Lung (tissue), 12 donors: ENCODE results near the gene ZNF419. TPM values are rescaled to one million over a fixed set of nuclear protein-coding genes. Genes with fewer than 3 reads are reported as not detected.
A peak's percentile ranks its signal among the peaks of the same experiment; 100 is the strongest.

Experiments
- ATAC-seq: fragments of 200-7000 bp; cut with Tn5 transposase; one replicate; pipeline ENCODE4 v1.9.1; 2020; ENCODE audit warnings: moderate number of reproducible peaks; ENCODE audit not compliant: insufficient read depth, low FRiP score
- DNase-seq, 3 donors: peaks; one replicate each; pipeline ENCODE4 v3.0.0-alpha.2; 2013 to 2017
- H3K27ac ChIP-seq, 2 donors: one replicate each; pipeline ENCODE4 v1.5.1; 2013; ENCODE audit warnings: mild to moderate bottlenecking in 2 of 2, moderate library complexity in 2 of 2, control low read depth in 1 of 2, inconsistent platforms in 1 of 2, low read depth in 1 of 2, low read length in 1 of 2
- H3K27me3 ChIP-seq, 3 donors: one replicate each; pipeline ENCODE4 v1.5.1; 2013; ENCODE audit warnings: low read length in 2 of 3; ENCODE audit not compliant: control insufficient read depth in 3 of 3, insufficient read depth in 3 of 3
- H3K36me3 ChIP-seq, 4 donors: one replicate each; pipeline ENCODE4 v1.5.1; 2013; ENCODE audit warnings: low read length in 4 of 4, mild to moderate bottlenecking in 1 of 4, moderate library complexity in 1 of 4; ENCODE audit not compliant: control insufficient read depth in 4 of 4, insufficient read depth in 4 of 4
- H3K4me1 ChIP-seq, 5 donors: one replicate each; pipeline ENCODE4 v1.5.1; 2013; ENCODE audit warnings: low read length in 5 of 5, mild to moderate bottlenecking in 2 of 5, moderate library complexity in 1 of 5; ENCODE audit not compliant: control insufficient read depth in 5 of 5, insufficient read depth in 5 of 5
- H3K4me3 ChIP-seq: one replicate; pipeline ENCODE4 v1.5.1; 2013; ENCODE audit warnings: mild to moderate bottlenecking, control low read depth, moderate library complexity
- H3K9ac ChIP-seq, 2 donors: one replicate each; pipeline ENCODE4 v1.5.1; 2013; ENCODE audit warnings: low read length in 2 of 2, control low read depth in 1 of 2; ENCODE audit not compliant: insufficient read depth in 1 of 2
- H3K9me3 ChIP-seq, 4 donors: one replicate each; pipeline ENCODE4 v1.5.1; 2013; ENCODE audit warnings: low read length in 3 of 4, mild to moderate bottlenecking in 1 of 4, moderate library complexity in 1 of 4; ENCODE audit not compliant: control insufficient read depth in 4 of 4, insufficient read depth in 3 of 4
- CTCF ChIP-seq: IDR thresholded peaks from 2 replicates; pipeline ENCODE4 v1.5.1; 2012; ENCODE audit warnings: mild to moderate bottlenecking; ENCODE audit errors: control extremely low read depth, extremely low read depth
- WGBS, 2 donors: extraction: QIAGEN DNeasy Blood & Tissue Kit; methylation state at CpG; one replicate each; pipeline ENCODE4 v1.1.7; 2013; 5-methylcytosine and 5-hydroxymethylcytosine counted together
- polyA plus RNA-seq, 2 donors: library from polyadenylated mRNA; stranded (reverse); fragments of 200-250 nt; gene quantifications; one replicate each; pipeline ENCODE4 v1.2.1, GENCODE V29; 2013
- total RNA-seq, 2 donors: library from RNA; depleted of rRNA in 1 of 2; stranded (reverse); fragments of >200 nt in 1 of 2; gene quantifications; one replicate each; pipeline ENCODE4 v1.2.1, GENCODE V29; 2014 to 2021
- donor health status: control.
- donor health status: control.
- donor health status: Bipolar disorder and iron deficiency.
- donor health status: healthy.
- donor health status: DM: yes; HTN: yes; CAD: no.

The ZNF419 gene
- total and polyA plus RNA-seq, 4 donors, result 4.3 to 12.5 (median 7.6) TPM

DNA sequence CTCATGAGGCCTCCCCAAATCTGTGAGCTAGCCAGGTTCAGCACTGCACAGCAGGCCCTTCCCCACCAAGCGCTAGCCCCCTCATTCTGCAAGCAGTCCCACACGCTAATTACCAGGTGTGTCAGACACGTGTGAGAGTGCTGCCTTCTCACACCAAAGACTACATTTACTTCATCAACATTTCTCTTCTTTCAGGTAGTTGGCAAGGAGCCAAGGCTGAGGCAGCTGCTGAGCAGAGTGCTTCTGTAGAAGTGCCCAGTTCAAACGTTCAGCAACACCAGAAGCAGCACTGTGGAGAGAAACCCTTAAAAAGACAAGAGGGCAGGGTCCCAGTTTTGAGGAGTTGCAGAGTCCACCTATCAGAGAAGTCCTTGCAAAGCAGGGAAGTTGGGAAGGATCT, 18.6 kb downstream of the ZNF419 start:
- ATAC-seq, result no peak
- Histone ChIP-seq H3K9me3 (peaks cover 0 to 43% (median 28%) of the 10 kb centered on the region in 4 donors), H3K27me3 (no peaks in the 10 kb centered on the region), H3K4me1 (no peaks in the 10 kb centered on the region), H3K27ac (no peak overlapping the region), H3K4me3 (no peak overlapping the region), H3K9ac (no peak overlapping the region), H3K36me3 (peaks cover 24 to 63% (median 41%) of the 10 kb centered on the region in 4 donors)
- 83 to 93% methylated on average over 4 of the region's 4 CpGs for WGBS, 2 donors
- TF ChIP-seq CTCF, result no peak
- DNase-seq, result no peak

- DNase-seq (no peak), ATAC-seq (no peak)
- Histone ChIP-seq H3K27me3 (no peaks in the 10 kb centered on the region), H3K36me3 (peaks cover 16 to 54% (median 38%) of the 10 kb centered on the region in 4 donors), H3K9me3 (peaks cover 11 to 45% (median 27%) of the 10 kb centered on the region in 4 donors), H3K4me3 (no peak overlapping the region), H3K27ac (no peak overlapping the region), H3K4me1 (no peaks in the 10 kb centered on the region), H3K9ac (no peak overlapping the region)
- TF ChIP-seq CTCF, result no peak
Observed at GRCh38 chr19:57511484-57511883, 23.9 kb downstream of the ZNF419 start.

DNA sequence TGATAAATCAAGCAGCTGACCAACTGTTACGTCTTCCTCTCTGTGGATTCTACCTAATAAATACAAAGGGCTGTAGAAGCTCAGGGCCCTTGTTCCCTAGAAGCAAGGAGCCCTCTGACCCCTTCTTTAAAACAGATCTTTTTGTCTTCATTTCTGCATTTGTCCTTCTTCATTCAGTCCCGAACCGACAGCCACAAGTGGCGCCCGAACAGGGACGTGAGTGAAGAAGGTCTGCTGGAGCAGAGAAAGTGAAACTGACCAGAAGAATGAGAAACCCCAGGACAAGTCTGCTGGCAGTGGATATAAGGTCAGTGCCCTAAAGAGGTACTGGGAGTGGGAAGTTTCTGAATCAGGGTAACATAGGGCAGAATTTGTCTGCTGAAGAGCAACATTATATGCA, 25.3 kb downstream of the ZNF419 start:
- WGBS, 2 donors, result 98% methylated on average over 6 of the region's 6 CpGs
- no peak for ATAC-seq
- H3K9me3 ChIP-seq, result peaks cover 3 to 41% (median 25%) of the 10 kb centered on the region in 4 donors

More for the DNA sequence above, 25.3 kb downstream of the ZNF419 start:
- H3K27ac ChIP-seq, result no peak overlapping the region
- H3K27me3 ChIP-seq, result no peaks in the 10 kb centered on the region
- no peak for TF ChIP-seq CTCF
- H3K4me1 ChIP-seq, result no peaks in the 10 kb centered on the region
- H3K9ac ChIP-seq, result no peak overlapping the region
- no peak overlapping the region for H3K4me3 ChIP-seq
- H3K36me3 ChIP-seq, result peaks cover 14 to 50% (median 26%) of the 10 kb centered on the region in 4 donors
- DNase-seq, result peak in 1 of 3 donors; percentile 28
